H9 (cell line): Measurements from ENCODE around the gene GMCL1. TPM values are rescaled to one million over a fixed set of nuclear protein-coding genes. Genes with fewer than 3 reads are reported as not detected.

Experiments used
- DNase-seq: peaks from one replicate; pipeline ENCODE4 v3.0.0-alpha.2; 2017
- H2AFZ ChIP-seq: one replicate; pipeline ENCODE4 v1.6.1; 2013; ENCODE audit warnings: mild to moderate bottlenecking, low read length, control low read depth, moderate library complexity
- H2AK5ac ChIP-seq: 2 replicates; pipeline ENCODE4 v1.6.1; 2013; ENCODE audit warnings: low read length, control low read depth, mixed read lengths; ENCODE audit not compliant: insufficient read length
- H2BK120ac ChIP-seq: one replicate; pipeline ENCODE4 v1.6.1; 2013; ENCODE audit warnings: low read depth, mild to moderate bottlenecking, low read length, control low read depth, inconsistent platforms; ENCODE audit not compliant: poor library complexity, severe bottlenecking
- H2BK12ac ChIP-seq: 2 replicates; pipeline ENCODE4 v1.6.1; 2013; ENCODE audit warnings: low read length, control low read depth, mixed read lengths, low read depth; ENCODE audit not compliant: insufficient read length
- H2BK15ac ChIP-seq: 2 replicates; pipeline ENCODE4 v1.6.1; 2013; ENCODE audit warnings: low read depth, low read length, control low read depth
- H2BK20ac ChIP-seq: one replicate; pipeline ENCODE4 v1.6.1; 2013; ENCODE audit warnings: low read depth, mild to moderate bottlenecking, low read length, control low read depth, inconsistent platforms; ENCODE audit not compliant: poor library complexity, severe bottlenecking
- H2BK5ac ChIP-seq: 2 replicates; pipeline ENCODE4 v1.6.1; 2013; ENCODE audit warnings: low read length, control low read depth, mixed read lengths; ENCODE audit not compliant: insufficient read length
- H3K14ac ChIP-seq: 2 replicates; pipeline ENCODE4 v1.6.1; 2013; ENCODE audit warnings: low read length, control low read depth; ENCODE audit not compliant: insufficient read depth
- H3K18ac ChIP-seq: 2 replicates; pipeline ENCODE4 v1.6.1; 2013; ENCODE audit warnings: low read depth, mild to moderate bottlenecking, mixed read lengths, low read length, control low read depth; ENCODE audit not compliant: insufficient read length
- H3K23ac ChIP-seq: 2 replicates; pipeline ENCODE4 v1.6.1; 2013; ENCODE audit warnings: low read length, control low read depth, mixed read lengths, low read depth; ENCODE audit not compliant: insufficient read length
- H3K23me2 ChIP-seq: 2 replicates; pipeline ENCODE4 v1.6.1; 2013; ENCODE audit warnings: low read depth, mild to moderate bottlenecking, mixed read lengths, low read length, control low read depth; ENCODE audit not compliant: insufficient read length, poor library complexity, severe bottlenecking
- H3K27ac ChIP-seq: 2 replicates; pipeline ENCODE4 v1.5.1; 2013; ENCODE audit warnings: low read length, control low read depth, mixed read lengths, low read depth; ENCODE audit not compliant: insufficient read length
- H3K27me3 ChIP-seq: 2 replicates; pipeline ENCODE4 v1.6.1; 2013; ENCODE audit warnings: low read length, control low read depth, inconsistent platforms; ENCODE audit not compliant: insufficient read depth
- H3K4ac ChIP-seq: 2 replicates; pipeline ENCODE4 v1.6.1; 2013; ENCODE audit warnings: low read depth, mild to moderate bottlenecking, control low read depth, inconsistent platforms, low read length, moderate library complexity
- H3K4me1 ChIP-seq: 2 replicates; pipeline ENCODE4 v1.6.1; 2013; ENCODE audit warnings: low read length, control low read depth, inconsistent platforms; ENCODE audit not compliant: insufficient read depth
- H3K4me2 ChIP-seq: 2 replicates; pipeline ENCODE4 v1.6.1; 2013; ENCODE audit warnings: low read length, control low read depth, mixed read lengths; ENCODE audit not compliant: insufficient read length, insufficient read depth
- H3K56ac ChIP-seq: 2 replicates; pipeline ENCODE4 v1.6.1; 2013; ENCODE audit warnings: low read depth, mild to moderate bottlenecking, mixed read lengths, low read length, control low read depth; ENCODE audit not compliant: insufficient read length
- H3K79me1 ChIP-seq: 2 replicates; pipeline ENCODE4 v1.6.1; 2013; ENCODE audit warnings: low read depth, mild to moderate bottlenecking, moderate library complexity, low read length, control low read depth, inconsistent platforms; ENCODE audit not compliant: insufficient read depth, poor library complexity, severe bottlenecking
- H3K79me2 ChIP-seq: 2 replicates; pipeline ENCODE4 v1.6.1; 2013; ENCODE audit warnings: low read length, control low read depth, inconsistent platforms; ENCODE audit not compliant: insufficient read depth
- H3K9ac ChIP-seq: 2 replicates; pipeline ENCODE4 v1.6.1; 2013; ENCODE audit warnings: low read length, control low read depth, mixed read lengths; ENCODE audit not compliant: insufficient read length; ENCODE audit errors: extremely low read depth
- H3K9me3 ChIP-seq: one replicate; pipeline ENCODE4 v1.6.1; 2013; ENCODE audit warnings: low read depth, low read length, inconsistent platforms; ENCODE audit not compliant: control insufficient read depth
- H3T11ph ChIP-seq: one replicate; pipeline ENCODE4 v1.6.1; 2013; ENCODE audit warnings: mild to moderate bottlenecking, low read length, control low read depth, inconsistent platforms
- H4K20me1 ChIP-seq: one replicate; pipeline ENCODE4 v1.6.1; 2013; ENCODE audit not compliant: control insufficient read depth, insufficient read length, insufficient read depth
- H4K5ac ChIP-seq: 2 replicates; pipeline ENCODE4 v1.6.1; 2013; ENCODE audit warnings: low read depth, mild to moderate bottlenecking, mixed read lengths, low read length, control low read depth; ENCODE audit not compliant: insufficient read length
- H4K8ac ChIP-seq: replicated peaks from 2 replicates; pipeline ENCODE4 v1.6.1; 2013; ENCODE audit warnings: low read length, control low read depth, mixed read lengths, low read depth; ENCODE audit not compliant: insufficient read length
- H4K91ac ChIP-seq: 2 replicates; pipeline ENCODE4 v1.6.1; 2013; ENCODE audit warnings: low read depth, mild to moderate bottlenecking, moderate library complexity, mixed read lengths, low read length, control low read depth; ENCODE audit not compliant: insufficient read length
- H3K27ac Mint-ChIP-seq, 3 experiments: 2 replicates in 2 of 3; 3 replicates in 1 of 3; pipeline ENCODE4 v1.8.0; 2020 to 2021; ENCODE audit warnings: mixed read lengths in 3 of 3, mild to moderate bottlenecking in 1 of 3, moderate library complexity in 1 of 3
- H3K27me3 Mint-ChIP-seq: 2 replicates; pipeline ENCODE4 v1.8.0; 2021; ENCODE audit warnings: low read depth, mild to moderate bottlenecking, moderate library complexity, mixed read lengths
- H3K36me3 Mint-ChIP-seq, 3 experiments: 2 replicates in 2 of 3; 3 replicates in 1 of 3; pipeline ENCODE4 v1.8.0; 2020 to 2021; ENCODE audit warnings: low read depth in 3 of 3, mixed read lengths in 3 of 3; ENCODE audit not compliant: insufficient read depth in 1 of 3
- H3K4me1 Mint-ChIP-seq, 2 experiments: 2 replicates each; pipeline ENCODE4 v1.8.0; 2020; ENCODE audit warnings: mixed read lengths in 2 of 2
- H3K4me3 Mint-ChIP-seq, 2 experiments: 2 replicates in 1 of 2; 3 replicates in 1 of 2; pipeline ENCODE4 v1.8.0; 2020 to 2021; ENCODE audit warnings: mild to moderate bottlenecking in 2 of 2, mixed read lengths in 2 of 2, moderate library complexity in 1 of 2
- H3K9me3 Mint-ChIP-seq, 2 experiments: 2 replicates in 1 of 2; 3 replicates in 1 of 2; pipeline ENCODE4 v1.8.0; 2020; ENCODE audit warnings: mild to moderate bottlenecking in 2 of 2, mixed read lengths in 2 of 2, moderate library complexity in 1 of 2
- CTCF ChIP-seq: fragments of 200-600 bp; sonication (generic); conservative IDR thresholded peaks from 3 replicates; pipeline ENCODE4 v1.8.0; 2021; ENCODE audit warnings: antibody characterized with exemption, mild to moderate bottlenecking
- WGBS: extraction: QIAGEN DNeasy Blood & Tissue Kit; methylation state at CpG from one replicate; pipeline ENCODE4 v1.1.7; 2013; ENCODE audit warnings: missing lambda C conversion rate, low lambda C conversion rate, mixed read lengths; ENCODE audit not compliant: insufficient read length; ENCODE audit errors: extremely low coverage; 5-methylcytosine and 5-hydroxymethylcytosine counted together
- total RNA-seq: library from RNA; stranded (reverse); gene quantifications from 2 replicates; pipeline ENCODE4 v1.2.1, GENCODE V29; 2021

GMCL1 gene
- total RNA-seq, 1 experiment from 2014 or later, result 18.6 TPM

GRCh38 chr2:69784228-69784627 lies 45.2 kb upstream of the GMCL1 start:
- no peaks in the 10 kb centered on the region for H3K9me3 ChIP-seq
- DNase-seq, result no peak
- no peaks in the 10 kb centered on the region for H3K36me3 Mint-ChIP-seq
- H3K27ac ChIP-seq, result no peak overlapping the region
- H3K4ac ChIP-seq, result no peak overlapping the region
- H3K79me1 ChIP-seq, result no peaks in the 10 kb centered on the region
- no peak overlapping the region for H3K27ac Mint-ChIP-seq
- no peaks in the 10 kb centered on the region for H3K79me2 ChIP-seq
- no peaks in the 10 kb centered on the region for H3K9me3 Mint-ChIP-seq
- H3T11ph ChIP-seq, result no peak overlapping the region
- no peak overlapping the region for H3K23ac ChIP-seq
- WGBS, result no CpG with 5 or more reads among the region's 5 CpGs
- H2BK15ac ChIP-seq, result no peak overlapping the region
- no peaks in the 10 kb centered on the region for H4K20me1 ChIP-seq
- no peak overlapping the region for H2BK12ac ChIP-seq
- no peak overlapping the region for H3K9ac ChIP-seq
- H3K56ac ChIP-seq, result no peak overlapping the region
- no peaks in the 10 kb centered on the region for H3K23me2 ChIP-seq
- H3K4me3 Mint-ChIP-seq, result no peak overlapping the region
- no peak overlapping the region for H2BK120ac ChIP-seq
- H3K18ac ChIP-seq, result no peak overlapping the region
- no peaks in the 10 kb centered on the region for H3K27me3 ChIP-seq
- H3K4me1 ChIP-seq, result peaks cover 8% of the 10 kb centered on the region
- H4K91ac ChIP-seq, result no peak overlapping the region
- no peak overlapping the region for H4K8ac ChIP-seq
- H2BK5ac ChIP-seq, result no peak overlapping the region
- H3K4me2 ChIP-seq, result no peak overlapping the region
- H2AFZ ChIP-seq, result no peak overlapping the region
- H3K4me1 Mint-ChIP-seq, result peaks cover 26 to 27% of the 10 kb centered on the region in 2 experiments
- no peak overlapping the region for H2AK5ac ChIP-seq
- no peak overlapping the region for H4K5ac ChIP-seq
- H3K27me3 Mint-ChIP-seq, result no peaks in the 10 kb centered on the region
- H2BK20ac ChIP-seq, result no peak overlapping the region
- no peak overlapping the region for H3K14ac ChIP-seq
- TF ChIP-seq CTCF, result no peak
